22Rv1 (cell line): ENCODE measurements around the gene CCDC93.

Source experiments
- ZFX ChIP-seq: fragments of 450-650 bp; IDR thresholded peaks from 2 replicates; pipeline ENCODE4 v1.6.1; 2017; ENCODE audit warnings: antibody characterized with exemption, borderline replicate concordance
- TF ChIP-seq, protein P1 (sequence below): fragments of 450-650 bp; IDR thresholded peaks from 2 replicates; pipeline ENCODE4 v1.5.1; 2017; ENCODE audit warnings: mild to moderate bottlenecking

GRCh38 chr2:117958186-117958585 is 55.7 kb downstream of the CCDC93 start:
- TF ChIP-seq, protein P1, sequence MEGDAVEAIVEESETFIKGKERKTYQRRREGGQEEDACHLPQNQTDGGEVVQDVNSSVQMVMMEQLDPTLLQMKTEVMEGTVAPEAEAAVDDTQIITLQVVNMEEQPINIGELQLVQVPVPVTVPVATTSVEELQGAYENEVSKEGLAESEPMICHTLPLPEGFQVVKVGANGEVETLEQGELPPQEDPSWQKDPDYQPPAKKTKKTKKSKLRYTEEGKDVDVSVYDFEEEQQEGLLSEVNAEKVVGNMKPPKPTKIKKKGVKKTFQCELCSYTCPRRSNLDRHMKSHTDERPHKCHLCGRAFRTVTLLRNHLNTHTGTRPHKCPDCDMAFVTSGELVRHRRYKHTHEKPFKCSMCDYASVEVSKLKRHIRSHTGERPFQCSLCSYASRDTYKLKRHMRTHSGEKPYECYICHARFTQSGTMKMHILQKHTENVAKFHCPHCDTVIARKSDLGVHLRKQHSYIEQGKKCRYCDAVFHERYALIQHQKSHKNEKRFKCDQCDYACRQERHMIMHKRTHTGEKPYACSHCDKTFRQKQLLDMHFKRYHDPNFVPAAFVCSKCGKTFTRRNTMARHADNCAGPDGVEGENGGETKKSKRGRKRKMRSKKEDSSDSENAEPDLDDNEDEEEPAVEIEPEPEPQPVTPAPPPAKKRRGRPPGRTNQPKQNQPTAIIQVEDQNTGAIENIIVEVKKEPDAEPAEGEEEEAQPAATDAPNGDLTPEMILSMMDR = no peak
- no peak for TF ChIP-seq ZFX
